Measurements from ENCODE around the gene SLC25A26. TPM values are rescaled to one million over a fixed set of nuclear protein-coding genes. Genes with fewer than 3 reads are reported as not detected.

The SLC25A26 gene
- total and polyA plus RNA-seq, 9 donors, result 17.3 to 32.3 (median 22.6) TPM

- DNase-seq, result no peak
- Histone ChIP-seq H3K4me1 (ENCODE audit: insufficient read depth) (no peaks in the 10 kb centered on the region), H3K27ac (no peak overlapping the region), H3K9me3 (no peaks in the 10 kb centered on the region), H3K4me3 (no peak overlapping the region), H3K27me3 (no peaks in the 10 kb centered on the region), H3K36me3 (no peaks in the 10 kb centered on the region)
- no peak for TF ChIP-seq POLR2A (IDR thresholded peaks at IDR 0.05)
- TF ChIP-seq EP300 (IDR thresholded peaks at IDR 0.05), result no peak
- TF ChIP-seq CTCF (IDR thresholded peaks at IDR 0.05), result no peak
- WGBS, 3 donors, result 94 to 96% (median 95%) methylated on average over 12 of the region's 12 CpGs
- intact Hi-C loops (cut with DNase I), result no loop called here
Observed at GRCh38 chr3:66386011-66386924, 165.5 kb downstream of the SLC25A26 start.

- WGBS, 3 donors, result 94 to 97% (median 95%) methylated on average over 7 of the region's 7 CpGs
- Histone ChIP-seq H3K4me1 (ENCODE audit: insufficient read depth) (no peaks in the 10 kb centered on the region), H3K27me3 (no peaks in the 10 kb centered on the region), H3K36me3 (no peaks in the 10 kb centered on the region), H3K4me3 (no peak overlapping the region), H3K9me3 (no peaks in the 10 kb centered on the region), H3K27ac (no peak overlapping the region)
- TF ChIP-seq POLR2A (IDR thresholded peaks at IDR 0.05) (no peak), CTCF (IDR thresholded peaks at IDR 0.05) (no peak), EP300 (IDR thresholded peaks at IDR 0.05) (no peak)
- no peak for DNase-seq
- intact Hi-C loops (cut with DNase I), result no loop called here
Observed at GRCh38 chr3:66386925-66387650, 166.3 kb downstream of the SLC25A26 start.

GRCh38 chr3:66390013-66390412 is 169.2 kb downstream of the SLC25A26 start:
- no peak overlapping the region for H3K27ac ChIP-seq
- H3K27me3 ChIP-seq, result no peaks in the 10 kb centered on the region
- H3K4me3 ChIP-seq, result no peak overlapping the region
- intact Hi-C loops (cut with DNase I), result no loop called here
- no peaks in the 10 kb centered on the region for H3K36me3 ChIP-seq
- DNase-seq, result no peak
- H3K9me3 ChIP-seq, result no peaks in the 10 kb centered on the region
- TF ChIP-seq CTCF (IDR thresholded peaks at IDR 0.05) (no peak), EP300 (IDR thresholded peaks at IDR 0.05) (no peak), POLR2A (IDR thresholded peaks at IDR 0.05) (no peak)
- H3K4me1 ChIP-seq (ENCODE audit: insufficient read depth), result peaks cover 14% of the 10 kb centered on the region

GRCh38 chr3:66392512-66392911 is 171.7 kb downstream of the SLC25A26 start:
- TF ChIP-seq CTCF (IDR thresholded peaks at IDR 0.05) (no peak), EP300 (IDR thresholded peaks at IDR 0.05) (no peak), POLR2A (IDR thresholded peaks at IDR 0.05) (no peak)
- Histone ChIP-seq H3K27ac (no peak overlapping the region), H3K4me3 (no peak overlapping the region), H3K27me3 (no peaks in the 10 kb centered on the region), H3K4me1 (ENCODE audit: insufficient read depth) (peaks cover 21% of the 10 kb centered on the region), H3K9me3 (no peaks in the 10 kb centered on the region), H3K36me3 (no peaks in the 10 kb centered on the region)
- DNase-seq, result no peak
- intact Hi-C loops (cut with DNase I), result no loop called here
- WGBS, 3 donors, result 65 to 76% (median 67%) methylated on average over 3 of the region's 3 CpGs
